HG02970 (cell line): ENCODE data around the gene HRH1.

Source experiments
- ATAC-seq: cut with Tn5 transposase; IDR thresholded peaks from one replicate; pipeline ENCODE4 v1.9.1; 2021; ENCODE audit warnings: mild to moderate bottlenecking, moderate library complexity, moderate number of reproducible peaks; ENCODE audit not compliant: unreplicated experiment, low FRiP score

The HRH1 gene

GRCh38 chr3:11306817-11307589 lies 152.7 kb downstream of the HRH1 start:
- ATAC-seq: no peak

GRCh38 chr3:11307830-11308432 lies 153.6 kb downstream of the HRH1 start:
- no peak for ATAC-seq

GRCh38 chr3:11310258-11310657 lies 156.0 kb downstream of the HRH1 start:
- ATAC-seq: no peak

- ATAC-seq: no peak
These were observed 157.9 kb downstream of the HRH1 start for GRCh38 chr3:11312166-11312565.
